Mesothelial cell of epicardium (in vitro differentiated cells): Measurements from ENCODE around the gene CFDP1. TPM values are rescaled to one million over a fixed set of nuclear protein-coding genes. Genes with fewer than 3 reads are reported as not detected.
"Not testable (repeated sequence)": the region's sequence is repeated elsewhere in the genome, so short reads cannot be mapped to it uniquely, and the experiment has no call there.

Experiments
- DNase-seq, 2 experiments: peaks; one replicate each; pipeline ENCODE4 v3.0.0; 2021; ENCODE audit warnings: low spot score in 2 of 2; ENCODE audit not compliant: unreplicated experiment in 2 of 2
- H3K27ac Mint-ChIP-seq: 2 replicates; pipeline ENCODE4 v1.8.0; 2021; ENCODE audit warnings: mixed read lengths
- H3K27me3 Mint-ChIP-seq: 2 replicates; pipeline ENCODE4 v1.8.0; 2021; ENCODE audit warnings: low read depth, mixed read lengths
- H3K36me3 Mint-ChIP-seq: 2 replicates; pipeline ENCODE4 v1.8.0; 2021; ENCODE audit warnings: mixed read lengths
- H3K4me1 Mint-ChIP-seq: 2 replicates; pipeline ENCODE4 v1.8.0; 2021; ENCODE audit warnings: mixed read lengths
- H3K4me3 Mint-ChIP-seq: 2 replicates; pipeline ENCODE4 v1.8.0; 2021; ENCODE audit warnings: mild to moderate bottlenecking, moderate library complexity, mixed read lengths
- H3K9me3 Mint-ChIP-seq: 2 replicates; pipeline ENCODE4 v1.8.0; 2021; ENCODE audit warnings: mixed read lengths
- total RNA-seq: library from RNA; stranded (reverse); gene quantifications from 3 replicates; pipeline ENCODE4 v1.2.1, GENCODE V29; 2021
- TF ChIP-seq, protein P1 (sequence below): fragments of 200-600 bp; sonication (generic); IDR thresholded peaks from one replicate; pipeline ENCODE4 v1.5.0; 2021; ENCODE audit warnings: antibody characterized with exemption; ENCODE audit not compliant: unreplicated experiment

The CFDP1 gene
- total RNA-seq, 1 donor from 2014 or later = 89.1 TPM

- TF ChIP-seq, protein P1, sequence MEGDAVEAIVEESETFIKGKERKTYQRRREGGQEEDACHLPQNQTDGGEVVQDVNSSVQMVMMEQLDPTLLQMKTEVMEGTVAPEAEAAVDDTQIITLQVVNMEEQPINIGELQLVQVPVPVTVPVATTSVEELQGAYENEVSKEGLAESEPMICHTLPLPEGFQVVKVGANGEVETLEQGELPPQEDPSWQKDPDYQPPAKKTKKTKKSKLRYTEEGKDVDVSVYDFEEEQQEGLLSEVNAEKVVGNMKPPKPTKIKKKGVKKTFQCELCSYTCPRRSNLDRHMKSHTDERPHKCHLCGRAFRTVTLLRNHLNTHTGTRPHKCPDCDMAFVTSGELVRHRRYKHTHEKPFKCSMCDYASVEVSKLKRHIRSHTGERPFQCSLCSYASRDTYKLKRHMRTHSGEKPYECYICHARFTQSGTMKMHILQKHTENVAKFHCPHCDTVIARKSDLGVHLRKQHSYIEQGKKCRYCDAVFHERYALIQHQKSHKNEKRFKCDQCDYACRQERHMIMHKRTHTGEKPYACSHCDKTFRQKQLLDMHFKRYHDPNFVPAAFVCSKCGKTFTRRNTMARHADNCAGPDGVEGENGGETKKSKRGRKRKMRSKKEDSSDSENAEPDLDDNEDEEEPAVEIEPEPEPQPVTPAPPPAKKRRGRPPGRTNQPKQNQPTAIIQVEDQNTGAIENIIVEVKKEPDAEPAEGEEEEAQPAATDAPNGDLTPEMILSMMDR = no peak
- no peak for DNase-seq
These were observed 150.6 kb downstream of the CFDP1 start for GRCh38 chr16:75282466-75283281.

DNA sequence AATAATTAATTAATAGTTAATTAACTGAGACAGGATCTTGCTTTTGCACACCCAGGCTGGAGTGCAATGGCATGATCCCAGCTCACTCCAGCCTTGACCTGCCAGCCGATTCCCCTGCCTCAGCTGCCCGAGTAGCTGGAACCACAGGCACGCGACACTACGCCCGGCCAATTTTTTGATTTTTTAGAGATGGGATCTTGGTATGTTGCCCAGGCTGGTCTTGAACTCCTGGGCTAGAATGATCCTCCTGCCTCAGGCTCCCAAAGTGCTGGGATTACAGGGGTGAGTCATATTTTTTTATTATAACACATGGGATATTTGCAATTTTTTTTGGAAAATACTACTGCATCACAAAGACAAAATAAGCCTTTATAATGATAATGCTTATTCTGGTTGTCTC, 151.5 kb downstream of the CFDP1 start:
- Mint-ChIP-seq H3K36me3 (peaks cover 8% of the 10 kb centered on the region), H3K4me3 (no peak overlapping the region), H3K27ac (no peak overlapping the region), H3K9me3 (peaks cover 5% of the 10 kb centered on the region), H3K27me3 (no peaks in the 10 kb centered on the region), H3K4me1 (peaks cover 16% of the 10 kb centered on the region)
- DNase-seq = no peak
- TF ChIP-seq, protein P1 = no peak

More at GRCh38 chr16:75282466-75283281, 150.6 kb downstream of the CFDP1 start:
- Mint-ChIP-seq H3K36me3 (peaks cover 8% of the 10 kb centered on the region), H3K4me1 (peaks cover 18% of the 10 kb centered on the region), H3K27me3 (no peaks in the 10 kb centered on the region), H3K4me3 (no peak overlapping the region), H3K27ac (peak overlapping the region; percentile 53), H3K9me3 (peaks cover 5% of the 10 kb centered on the region)

DNA sequence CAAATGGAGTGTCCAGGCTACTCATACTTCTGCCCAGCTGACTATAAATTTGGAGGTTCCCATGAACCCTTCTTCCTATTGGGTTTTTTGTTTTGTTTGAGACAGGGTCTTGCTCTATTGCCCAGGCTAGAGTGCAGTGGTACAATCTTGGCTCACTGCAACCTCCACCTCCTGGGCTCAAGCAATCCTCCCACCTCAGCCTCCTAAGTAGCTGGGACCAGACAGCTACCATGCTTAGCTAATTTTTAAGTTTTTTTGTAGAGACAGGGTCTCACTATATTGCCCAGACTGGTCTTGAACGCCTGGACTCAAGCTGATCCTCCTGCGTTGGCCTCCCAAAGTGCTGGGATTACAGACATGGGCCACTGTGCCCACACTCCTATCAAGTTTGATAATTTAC, 152.3 kb downstream of the CFDP1 start:
- H3K4me3 Mint-ChIP-seq, DNase-seq, H3K9me3 Mint-ChIP-seq, H3K27me3 Mint-ChIP-seq, H3K36me3 Mint-ChIP-seq, H3K27ac Mint-ChIP-seq: not testable (repeated sequence)
- H3K4me1 Mint-ChIP-seq = peaks cover 16% of the 10 kb centered on the region

DNA sequence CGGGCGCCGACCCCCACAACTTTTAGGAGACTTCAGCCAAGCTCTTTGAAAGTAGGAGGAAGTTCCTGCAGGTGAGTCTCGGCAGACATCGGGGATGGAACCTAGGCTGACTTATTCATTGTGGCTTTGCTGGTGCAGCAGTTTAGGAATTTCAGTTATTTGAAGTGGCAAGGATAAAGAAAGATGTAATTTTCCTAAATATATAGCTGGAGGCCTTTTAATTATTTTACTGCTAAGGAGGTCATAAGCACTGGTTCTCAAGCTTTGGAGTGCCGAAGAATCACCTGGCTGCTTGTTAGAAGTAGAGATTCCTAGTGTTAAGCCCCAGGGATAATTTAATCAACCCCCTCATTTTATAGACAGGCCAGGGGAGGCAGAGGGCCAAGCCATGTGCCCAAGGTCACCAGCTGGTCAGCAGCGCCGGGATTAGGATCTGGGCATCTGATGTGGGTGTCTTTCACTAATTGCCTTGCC, 152.9 kb downstream of the CFDP1 start:
- Mint-ChIP-seq H3K36me3 (peaks cover 5% of the 10 kb centered on the region), H3K27ac (peak overlapping the region; percentile 69), H3K4me1 (peaks cover 16% of the 10 kb centered on the region), H3K27me3 (no peaks in the 10 kb centered on the region), H3K4me3 (no peak overlapping the region), H3K9me3 (peaks cover 5% of the 10 kb centered on the region)
- TF ChIP-seq, protein P1 = no peak
- DNase-seq = no peak

DNA sequence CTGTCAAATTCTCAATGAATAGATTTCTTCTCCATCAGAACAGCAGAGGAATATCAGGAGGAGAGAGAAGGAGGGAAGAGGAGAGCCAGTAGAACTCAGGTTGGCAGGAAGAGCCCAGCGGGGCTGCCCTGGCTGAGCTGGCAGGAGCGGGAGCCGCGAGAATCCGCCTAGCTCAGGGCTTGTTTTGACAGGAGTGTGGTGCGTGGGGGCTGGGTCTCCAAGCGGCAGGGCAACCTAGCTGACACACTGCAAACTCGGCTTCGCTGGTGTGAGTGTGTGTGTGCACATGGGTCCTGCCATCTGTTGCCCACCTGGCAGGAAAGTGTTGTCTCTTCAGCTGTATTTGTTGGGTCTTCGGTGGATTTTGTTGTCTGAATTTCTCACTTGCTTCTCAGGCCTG, 154.0 kb downstream of the CFDP1 start:
- TF ChIP-seq, protein P1 = no peak
- Mint-ChIP-seq H3K9me3 (no peaks in the 10 kb centered on the region), H3K27me3 (no peaks in the 10 kb centered on the region), H3K4me3 (no peak overlapping the region), H3K27ac (no peak overlapping the region), H3K36me3 (no peaks in the 10 kb centered on the region), H3K4me1 (peaks cover 16% of the 10 kb centered on the region)
- no peak for DNase-seq
